ENCODE results near the gene INTU. TPM values are rescaled to one million over a fixed set of nuclear protein-coding genes. Genes with fewer than 3 reads are reported as not detected.

Gene INTU
- polyA plus RNA-seq, 1 donor, result 10.3 TPM

GRCh38 chr4:127748957-127749356 lies 116.2 kb downstream of the INTU start:
- no peak for DNase-seq

- no peak for DNase-seq
Observed at GRCh38 chr4:127756906-127757305, 124.1 kb downstream of the INTU start.

- no peak for DNase-seq
Observed at GRCh38 chr4:127759228-127759820, 126.6 kb downstream of the INTU start.

GRCh38 chr4:127759893-127760292 lies 127.1 kb downstream of the INTU start:
- no peak for DNase-seq

- no peak for DNase-seq
Observed at GRCh38 chr4:127771535-127772275, 138.9 kb downstream of the INTU start.

GRCh38 chr4:127772769-127773671 lies 140.3 kb downstream of the INTU start:
- DNase-seq, result no peak

GRCh38 chr4:127775843-127776242 lies 143.1 kb downstream of the INTU start:
- no peak for DNase-seq

Other genes starting within 250 kb of the INTU start
- gene SLC25A31, start 97.4 kb downstream of the INTU start, polyA plus RNA-seq (ENCODE audit: insufficient read length), result not detected
- 7.1 TPM for gene HSPA4L, start 149.4 kb downstream of the INTU start, polyA plus RNA-seq (ENCODE audit: insufficient read length)
- gene PLK4, start 247.9 kb downstream of the INTU start, polyA plus RNA-seq (ENCODE audit: insufficient read length), result 8.8 TPM